ELF-1 (cell line): ENCODE measurements around the gene ETV3L.

Experiments
- DNase-seq: peaks from one replicate; pipeline ENCODE4 v3.0.0-alpha.2; 2016; ENCODE audit warnings: low read depth, low spot score

Gene ETV3L

GRCh38 chr1:157099633-157100009 lies at the start of gene ETV3L:
Gene ETV3L, minus strand, starts transcription at chr1:157099808. Its CDS starts 285 bp downstream, at chr1:157099523.
- no peak for DNase-seq

DNA sequence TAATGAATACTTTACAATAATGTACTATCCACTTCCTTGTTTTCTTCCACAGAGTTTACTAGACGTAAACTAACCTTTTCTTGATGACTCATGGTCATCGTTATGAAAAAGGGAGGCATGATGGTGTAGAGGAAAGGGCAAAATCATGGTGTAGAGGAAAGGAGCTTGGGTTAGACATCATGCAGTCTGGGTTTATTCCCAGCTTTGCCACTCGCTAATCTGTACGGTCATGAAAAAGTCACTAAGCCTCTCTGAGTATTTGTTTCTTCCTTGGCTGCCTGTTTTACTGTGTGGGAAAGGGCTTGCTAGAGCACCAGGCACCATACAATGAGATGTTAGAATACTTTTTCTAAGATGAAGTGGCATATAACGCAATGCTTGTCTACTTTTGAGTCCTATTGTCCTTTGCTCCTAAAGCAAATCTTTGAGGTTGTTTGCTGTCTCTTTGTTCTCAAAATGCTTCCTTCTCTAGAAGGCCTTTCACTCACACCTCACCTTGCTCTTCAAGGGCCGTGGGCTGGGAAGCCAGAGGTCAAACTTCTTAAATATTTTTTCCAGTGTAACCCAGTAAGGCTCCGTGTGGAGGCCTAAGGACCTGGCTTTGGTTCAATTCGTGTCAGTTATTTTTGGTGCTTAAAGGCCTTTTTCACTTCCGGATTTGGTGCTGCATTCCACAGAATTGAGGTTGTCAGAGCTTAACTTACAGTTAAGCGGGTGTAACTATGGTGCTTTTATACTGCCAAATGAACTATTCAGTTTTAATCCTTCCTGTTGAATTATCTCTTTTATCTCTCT lies 48.5 kb upstream of the ETV3L start:
- no peak for DNase-seq

DNA sequence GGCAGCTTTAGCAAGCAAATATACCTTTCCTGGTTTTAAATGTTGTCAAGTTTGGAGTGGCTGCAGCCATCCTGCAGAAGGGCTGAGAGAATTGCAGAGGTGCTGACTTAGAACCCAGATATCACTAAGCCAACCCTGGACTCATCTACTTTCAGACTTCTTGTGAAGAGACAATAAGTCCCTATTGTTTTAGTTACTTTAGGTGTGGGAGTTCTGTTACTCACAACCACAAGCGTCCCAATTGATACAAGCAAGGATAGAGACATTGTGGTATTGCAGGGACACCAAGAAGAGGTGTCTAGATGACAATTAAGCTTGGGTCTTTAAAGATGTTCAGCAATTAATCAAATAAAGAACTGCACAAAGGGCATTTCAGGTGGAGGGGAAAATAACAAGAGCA lies 47.4 kb upstream of the ETV3L start:
- DNase-seq = no peak

DNA sequence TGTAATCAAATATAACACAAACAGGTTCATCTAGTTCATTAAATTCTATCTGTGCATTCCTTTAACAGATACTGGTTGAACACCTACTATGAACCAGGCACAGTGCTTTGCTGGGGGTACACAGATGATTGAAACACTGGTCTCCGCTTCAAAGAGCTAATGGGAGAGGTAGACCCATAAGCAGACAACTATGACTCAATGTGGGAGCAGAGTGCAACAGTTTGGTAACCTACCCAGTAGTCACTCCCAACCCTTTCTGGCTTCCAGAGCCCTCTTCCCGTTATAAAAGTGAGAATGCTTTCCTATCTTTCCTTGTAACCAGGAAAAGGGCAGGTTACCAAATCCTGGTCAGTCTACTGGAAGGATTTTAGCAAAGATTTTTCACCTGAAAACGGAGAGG lies 46.6 kb upstream of the ETV3L start:
- no peak for DNase-seq

DNA sequence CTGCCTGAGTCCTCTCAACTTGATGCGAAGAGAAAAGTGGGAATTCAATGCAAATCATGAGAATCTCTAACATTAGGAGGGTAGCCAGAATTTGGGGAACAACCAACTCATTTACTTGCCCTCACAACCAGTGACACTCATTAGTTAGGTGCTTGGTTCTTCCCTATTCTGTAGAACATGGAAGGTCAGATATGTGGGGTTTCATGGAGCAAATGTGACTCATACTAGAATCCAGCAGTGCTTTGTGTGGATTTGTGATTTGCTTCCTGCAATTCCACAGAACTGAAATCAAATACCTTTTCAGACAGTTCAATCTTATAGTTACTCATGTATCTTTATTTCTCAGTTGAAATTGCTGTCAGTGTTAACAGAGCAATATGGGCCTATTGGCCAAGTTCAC lies 45.5 kb upstream of the ETV3L start:
- no peak for DNase-seq

GRCh38 chr1:157144509-157144908 lies 44.9 kb upstream of the ETV3L start:
- no peak for DNase-seq

DNA sequence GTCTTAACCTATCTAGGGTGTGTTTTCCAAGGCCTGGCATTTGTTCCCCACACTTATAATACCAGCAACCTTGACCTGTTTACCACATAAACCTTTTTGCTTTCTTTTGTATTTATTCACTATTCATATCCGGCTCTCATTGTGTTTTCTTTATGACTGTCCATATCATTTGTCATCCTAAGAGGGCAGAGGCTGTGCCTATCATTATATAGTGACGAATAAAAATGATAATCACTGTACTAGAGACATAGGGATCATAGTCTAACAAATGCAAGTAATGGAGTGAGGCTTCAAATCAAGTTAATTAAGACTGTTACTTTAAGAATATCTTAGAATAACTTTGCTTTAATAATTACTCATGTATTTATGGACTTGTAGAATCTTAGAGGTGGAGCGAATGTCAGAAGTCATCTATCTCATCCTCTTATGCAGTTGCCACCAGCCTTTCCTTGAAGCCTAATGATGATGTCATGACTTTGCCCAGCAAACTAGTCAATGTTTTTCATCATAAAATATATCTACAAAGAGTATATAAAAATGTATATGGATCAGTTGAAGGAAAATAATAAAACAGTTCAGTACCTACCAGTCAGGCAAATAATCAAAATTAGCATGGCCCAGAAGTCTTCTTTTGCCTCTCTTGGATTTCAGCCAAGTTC lies 43.3 kb upstream of the ETV3L start:
- no peak for DNase-seq

DNA sequence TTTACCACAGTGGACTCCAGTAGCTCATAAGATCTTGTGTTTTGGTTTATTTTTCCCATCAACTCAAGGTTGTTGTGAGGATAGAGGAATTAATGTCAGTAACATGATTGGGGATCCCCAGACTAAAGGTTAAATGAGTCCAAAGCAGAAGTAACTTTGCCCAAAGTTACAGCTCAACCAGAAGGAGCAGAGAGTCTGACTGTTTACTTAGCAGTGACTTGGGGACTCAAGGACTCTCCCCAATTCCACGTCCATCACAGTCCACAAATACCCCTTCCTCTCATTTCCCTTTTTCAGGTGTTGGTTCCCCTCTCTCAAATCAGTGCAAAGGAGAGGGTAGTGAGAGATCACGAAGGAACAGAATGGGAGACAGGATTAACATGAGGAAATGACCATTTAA lies 42.6 kb upstream of the ETV3L start:
- DNase-seq = no peak

DNA sequence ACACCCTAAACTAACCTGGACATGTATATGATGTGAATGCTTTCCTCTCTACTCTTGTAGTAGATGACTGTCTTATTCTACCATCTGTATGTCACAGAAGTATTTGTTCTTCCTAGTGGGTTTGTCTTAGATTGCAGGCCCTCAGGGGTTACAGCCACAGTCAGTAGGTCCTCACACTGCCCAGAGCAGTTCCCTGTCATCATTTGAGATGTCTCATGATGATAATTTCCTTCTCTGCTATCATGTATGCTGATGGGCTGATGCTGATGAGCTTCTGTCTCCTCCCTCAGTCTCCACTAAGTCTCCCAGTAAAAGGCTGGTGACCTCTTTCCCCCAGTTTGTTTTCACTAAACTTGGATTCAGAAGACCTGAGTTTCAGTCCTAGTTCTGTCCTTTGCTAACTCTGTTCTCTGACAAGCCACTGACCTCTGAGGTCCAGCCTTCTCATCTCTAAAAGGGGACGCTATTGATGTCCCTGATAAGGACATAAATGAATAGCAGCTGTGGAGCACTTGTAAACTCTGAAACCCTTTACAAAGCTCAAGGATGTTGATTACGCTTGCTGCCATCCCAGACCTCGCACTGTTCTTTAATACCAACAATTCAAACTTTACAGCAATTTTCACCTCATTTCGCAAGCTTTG lies 41.7 kb upstream of the ETV3L start:
- no peak for DNase-seq

DNA sequence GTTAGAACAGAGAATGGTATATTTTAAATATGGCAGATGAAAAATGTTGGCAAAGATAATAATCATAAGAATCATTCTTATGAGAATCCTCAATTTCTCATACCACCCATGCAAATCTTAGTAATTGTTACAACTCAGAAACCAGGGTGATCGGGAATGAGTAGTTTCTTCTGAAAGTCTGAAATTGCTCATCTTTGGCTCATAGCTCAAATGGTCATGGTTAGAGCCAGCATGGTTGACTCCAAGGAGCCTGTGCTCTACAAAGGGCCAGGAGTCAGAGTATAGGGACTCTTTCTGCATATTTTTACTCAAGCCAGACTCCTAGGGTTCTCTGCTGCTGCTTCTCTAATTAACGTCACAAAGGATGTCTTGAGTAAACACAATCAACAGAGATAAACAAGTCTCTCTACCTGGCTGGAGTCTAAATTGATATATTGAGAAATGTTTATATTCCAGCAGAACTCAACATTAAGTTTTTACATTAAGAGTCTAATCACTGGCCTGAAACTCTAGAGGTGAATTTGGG lies 40.5 kb upstream of the ETV3L start:
- DNase-seq = no peak

GRCh38 chr1:157139052-157139715 lies 39.6 kb upstream of the ETV3L start:
- no peak for DNase-seq

DNA sequence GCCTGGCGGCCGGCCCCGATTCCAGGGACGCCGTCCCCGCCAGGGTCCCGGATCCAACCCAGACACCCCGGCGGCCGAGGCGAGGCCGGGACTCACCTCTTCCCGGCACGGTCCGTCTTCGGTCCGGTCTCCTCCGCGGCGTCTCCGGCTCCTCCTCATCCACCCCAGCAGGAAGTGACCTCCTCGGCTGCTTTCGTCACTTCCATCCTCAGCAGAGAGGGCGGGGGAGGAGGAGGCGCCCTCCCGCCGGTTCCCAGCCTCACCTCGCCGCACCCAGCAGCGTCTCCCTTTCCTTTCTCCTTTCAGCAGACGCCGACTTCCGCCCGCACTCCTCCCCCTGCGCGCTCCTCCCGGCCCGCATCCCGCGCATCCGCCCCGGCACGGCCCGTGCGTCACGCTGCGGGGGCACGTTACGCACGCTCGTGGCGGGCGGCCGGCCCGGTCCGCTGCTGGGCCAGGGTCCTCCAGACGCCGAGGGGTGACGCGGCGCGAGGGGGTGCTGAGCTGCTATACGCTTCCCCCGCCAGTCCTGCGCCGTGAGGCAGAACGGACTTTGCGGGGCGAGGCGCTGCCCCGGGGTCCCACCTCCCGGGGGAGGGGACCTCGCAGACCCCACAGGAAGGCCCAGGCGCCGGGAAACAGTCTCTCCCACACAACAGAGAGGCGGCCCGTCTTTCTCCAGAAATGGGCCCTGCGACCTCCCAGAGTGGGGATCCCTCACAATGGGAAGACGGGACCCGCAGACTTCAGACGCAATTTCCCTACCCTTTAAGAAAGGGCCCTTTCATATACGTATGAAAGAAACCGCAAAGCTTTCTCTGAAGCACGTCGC lies 38.8 kb upstream of the ETV3L start, which contains the start of gene ETV3:
ETV3 (minus strand) TSS at position 176 of the 832 bp plus-strand sequence. CDS start 2,043 bp downstream, outside the sequence.
- DNase-seq = peak; percentile 96

GRCh38 chr1:157137408-157138219 lies 38.0 kb upstream of the ETV3L start:
- DNase-seq = no peak

GRCh38 chr1:157137046-157137407 lies 37.4 kb upstream of the ETV3L start:
- DNase-seq = no peak

DNA sequence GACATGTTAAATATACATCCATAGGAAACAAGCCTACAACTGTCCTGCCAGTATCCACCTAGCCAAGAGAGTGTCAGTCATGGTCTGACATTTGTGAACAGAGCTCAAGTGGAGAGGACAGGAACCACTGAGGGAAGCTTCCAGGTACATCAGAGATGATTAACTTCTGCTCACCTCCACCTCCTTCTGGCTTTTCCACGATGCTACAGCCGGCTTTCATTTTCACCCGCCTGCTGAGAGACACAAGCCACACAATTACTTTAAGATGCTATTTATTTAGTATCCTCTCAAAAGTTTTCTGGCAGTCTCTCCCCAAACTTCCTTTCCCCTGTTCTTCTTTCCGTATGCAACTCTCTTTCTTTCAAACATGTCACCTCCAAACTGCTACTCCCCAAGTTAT lies 36.5 kb upstream of the ETV3L start:
- no peak for DNase-seq

GRCh38 chr1:157135646-157136045 lies 36.0 kb upstream of the ETV3L start:
- DNase-seq = no peak

GRCh38 chr1:157135070-157135469 lies 35.5 kb upstream of the ETV3L start:
- no peak for DNase-seq

DNA sequence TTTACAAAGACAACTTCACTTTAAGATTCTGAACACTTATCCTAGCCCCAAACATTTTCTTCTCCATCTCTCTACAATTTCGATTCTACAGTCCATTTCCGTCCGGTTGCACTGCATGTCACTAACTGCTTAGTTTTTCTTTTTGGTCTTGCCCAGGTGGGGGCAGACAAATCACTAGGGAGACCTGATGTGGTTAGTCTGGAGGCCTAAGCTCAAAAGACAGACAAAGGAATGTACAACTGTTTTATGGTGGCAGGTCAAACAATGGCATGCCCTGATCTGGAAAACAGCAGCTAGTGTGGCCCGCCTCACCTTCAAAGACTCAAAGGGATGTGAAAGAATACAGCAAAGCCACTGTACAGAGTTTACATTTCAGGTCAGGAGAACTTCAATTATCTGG lies 34.8 kb upstream of the ETV3L start:
- peak; percentile 79 for DNase-seq

DNA sequence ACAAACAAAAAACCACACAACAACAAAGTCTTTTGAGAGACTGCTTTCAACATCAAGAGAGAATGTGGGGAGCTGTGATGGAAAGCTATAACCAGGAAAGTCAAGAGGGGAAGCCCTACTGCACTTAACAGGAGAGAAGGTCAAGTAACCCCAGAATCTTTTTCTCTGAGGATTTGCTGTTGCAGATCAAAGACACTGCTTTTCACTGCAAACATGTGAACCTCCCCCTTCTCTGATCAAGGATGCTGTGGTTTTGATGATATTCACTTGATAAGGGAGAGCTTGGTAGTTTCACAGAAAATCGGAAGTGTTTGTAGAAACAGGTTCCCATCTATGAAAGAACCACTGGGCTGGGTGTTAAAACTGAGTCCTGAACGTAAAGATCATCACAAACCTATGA lies 33.8 kb upstream of the ETV3L start:
- DNase-seq = no peak

- peak; percentile 74 for DNase-seq
Measured at GRCh38 chr1:157132616-157133167, 33.1 kb upstream of the ETV3L start.
